ENCODE data around the gene TTC7B.

- TF ChIP-seq REST (IDR thresholded peaks at IDR 0.05; ENCODE audit: insufficient read depth in 1 of 2, low read depth in 2 of 2, low read length in 2 of 2) (no peak), SIN3A (IDR thresholded peaks at IDR 0.05; ENCODE audit: borderline replicate concordance, insufficient read depth, low read length) (no peak), POLR2AphosphoS5 (IDR thresholded peaks at IDR 0.05; ENCODE audit: low read depth, low read length) (no peak)
These were observed 31.5 kb downstream of the TTC7B start for GRCh38 chr14:90784621-90785270.
